Measurements from ENCODE around the gene EPG5.

The EPG5 gene

GRCh38 chr18:45865466-45865865 lies 101.7 kb downstream of the EPG5 start:
- no peaks in the 10 kb centered on the region for H3K27me3 ChIP-seq (ENCODE audit: insufficient read depth, poor library complexity, severe bottlenecking)
- DNase-seq (ENCODE audit: low read depth in 1 of 2, low spot score in 1 of 2), result no peak
- H3K27ac ChIP-seq (replicated peaks), result no peak overlapping the region
- TF ChIP-seq GABPA (IDR thresholded peaks at IDR 0.05; ENCODE audit: low read depth) (no peak), POLR2AphosphoS5 (IDR thresholded peaks at IDR 0.05; ENCODE audit: low read depth) (no peak)
- no peak overlapping the region for H3K4me3 ChIP-seq (replicated peaks; ENCODE audit: insufficient read depth, low read length)

GRCh38 chr18:45864081-45864480 lies 103.0 kb downstream of the EPG5 start:
- Histone ChIP-seq H3K27me3 (ENCODE audit: insufficient read depth, poor library complexity, severe bottlenecking) (no peaks in the 10 kb centered on the region), H3K27ac (replicated peaks) (no peak overlapping the region), H3K4me3 (replicated peaks; ENCODE audit: insufficient read depth, low read length) (no peak overlapping the region)
- TF ChIP-seq GABPA (IDR thresholded peaks at IDR 0.05; ENCODE audit: low read depth), result no peak
- no peak for TF ChIP-seq SPI1 (IDR thresholded peaks at IDR 0.05; ENCODE audit: borderline replicate concordance, low read depth)
- TF ChIP-seq, protein P1, sequence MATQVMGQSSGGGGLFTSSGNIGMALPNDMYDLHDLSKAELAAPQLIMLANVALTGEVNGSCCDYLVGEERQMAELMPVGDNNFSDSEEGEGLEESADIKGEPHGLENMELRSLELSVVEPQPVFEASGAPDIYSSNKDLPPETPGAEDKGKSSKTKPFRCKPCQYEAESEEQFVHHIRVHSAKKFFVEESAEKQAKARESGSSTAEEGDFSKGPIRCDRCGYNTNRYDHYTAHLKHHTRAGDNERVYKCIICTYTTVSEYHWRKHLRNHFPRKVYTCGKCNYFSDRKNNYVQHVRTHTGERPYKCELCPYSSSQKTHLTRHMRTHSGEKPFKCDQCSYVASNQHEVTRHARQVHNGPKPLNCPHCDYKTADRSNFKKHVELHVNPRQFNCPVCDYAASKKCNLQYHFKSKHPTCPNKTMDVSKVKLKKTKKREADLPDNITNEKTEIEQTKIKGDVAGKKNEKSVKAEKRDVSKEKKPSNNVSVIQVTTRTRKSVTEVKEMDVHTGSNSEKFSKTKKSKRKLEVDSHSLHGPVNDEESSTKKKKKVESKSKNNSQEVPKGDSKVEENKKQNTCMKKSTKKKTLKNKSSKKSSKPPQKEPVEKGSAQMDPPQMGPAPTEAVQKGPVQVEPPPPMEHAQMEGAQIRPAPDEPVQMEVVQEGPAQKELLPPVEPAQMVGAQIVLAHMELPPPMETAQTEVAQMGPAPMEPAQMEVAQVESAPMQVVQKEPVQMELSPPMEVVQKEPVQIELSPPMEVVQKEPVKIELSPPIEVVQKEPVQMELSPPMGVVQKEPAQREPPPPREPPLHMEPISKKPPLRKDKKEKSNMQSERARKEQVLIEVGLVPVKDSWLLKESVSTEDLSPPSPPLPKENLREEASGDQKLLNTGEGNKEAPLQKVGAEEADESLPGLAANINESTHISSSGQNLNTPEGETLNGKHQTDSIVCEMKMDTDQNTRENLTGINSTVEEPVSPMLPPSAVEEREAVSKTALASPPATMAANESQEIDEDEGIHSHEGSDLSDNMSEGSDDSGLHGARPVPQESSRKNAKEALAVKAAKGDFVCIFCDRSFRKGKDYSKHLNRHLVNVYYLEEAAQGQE (IDR thresholded peaks at IDR 0.05; ENCODE audit: insufficient replicate concordance, low read depth), result no peak
- no peak for TF ChIP-seq POLR2AphosphoS5 (IDR thresholded peaks at IDR 0.05; ENCODE audit: low read depth)
- no peak for TF ChIP-seq CTCF (IDR thresholded peaks at IDR 0.05; ENCODE audit: insufficient read depth, low read length)
- DNase-seq (ENCODE audit: low read depth in 1 of 2, low spot score in 1 of 2), result no peak

- no peak for DNase-seq (ENCODE audit: low read depth in 1 of 2, low spot score in 1 of 2)
- H3K27me3 ChIP-seq (ENCODE audit: insufficient read depth, poor library complexity, severe bottlenecking), result no peaks in the 10 kb centered on the region
- H3K27ac ChIP-seq (replicated peaks), result no peak overlapping the region
- TF ChIP-seq, protein P1 (IDR thresholded peaks at IDR 0.05; ENCODE audit: insufficient replicate concordance, low read depth), result no peak
- H3K4me3 ChIP-seq (replicated peaks; ENCODE audit: insufficient read depth, low read length), result no peak overlapping the region
These were observed 103.7 kb downstream of the EPG5 start for GRCh38 chr18:45863469-45863868.

DNA sequence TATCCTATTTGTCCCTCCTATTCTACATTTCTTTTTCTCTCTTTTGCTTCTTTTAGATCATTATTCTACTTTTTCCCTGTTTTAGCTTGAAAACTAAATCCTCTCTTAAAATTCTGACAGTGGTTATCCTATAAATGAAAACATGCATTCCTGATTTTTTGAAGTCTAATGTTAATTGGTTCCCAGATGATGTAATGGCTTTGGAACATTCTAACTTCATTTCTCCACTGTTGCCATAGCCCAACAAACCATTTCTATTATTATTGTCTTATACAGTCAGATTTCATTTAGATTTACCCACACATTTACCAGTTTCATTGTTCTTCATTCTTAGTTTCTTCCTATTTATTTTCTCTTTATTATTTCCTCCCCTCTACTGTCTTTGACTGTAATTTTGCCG lies 105.2 kb downstream of the EPG5 start:
- DNase-seq (ENCODE audit: low read depth in 1 of 2, low spot score in 1 of 2), result no peak
- TF ChIP-seq GABPA (IDR thresholded peaks at IDR 0.05; ENCODE audit: low read depth), result no peak
- TF ChIP-seq POLR2AphosphoS5 (IDR thresholded peaks at IDR 0.05; ENCODE audit: low read depth), result no peak
- TF ChIP-seq CTCF (IDR thresholded peaks at IDR 0.05; ENCODE audit: insufficient read depth, low read length), result no peak
- TF ChIP-seq SPI1 (IDR thresholded peaks at IDR 0.05; ENCODE audit: borderline replicate concordance, low read depth), result no peak
- TF ChIP-seq, protein P1 (IDR thresholded peaks at IDR 0.05; ENCODE audit: insufficient replicate concordance, low read depth), result no peak
- no peak overlapping the region for H3K4me3 ChIP-seq (replicated peaks; ENCODE audit: insufficient read depth, low read length)
- H3K27ac ChIP-seq (replicated peaks), result no peak overlapping the region
- no peaks in the 10 kb centered on the region for H3K27me3 ChIP-seq (ENCODE audit: insufficient read depth, poor library complexity, severe bottlenecking)
